HepG2 (cell line): Measurements from ENCODE around the gene INTS2. TPM values are rescaled to one million over a fixed set of nuclear protein-coding genes. Genes with fewer than 3 reads are reported as not detected.

Source experiments
- ATAC-seq: fragments of 200-7000 bp; cut with Tn5 transposase; 3 replicates; pipeline ENCODE4 v1.9.1; 2020; ENCODE audit warnings: mild to moderate bottlenecking, moderate library complexity
- BruUV-seq: library from RNA; stranded (reverse); fragments of 400-500 nt; replicated peaks from 2 replicates; lab custom pipeline; 2021; lab: Mats Ljungman, UMichigan
- CTCF ChIA-PET: fragments of 300-600 bp; formaldehyde crosslinking; extraction: SDS; loops from one replicate; lab custom pipeline; 2021; ENCODE audit warnings: low total read pairs, inconsistent platforms, low intra/inter-chr PET ratio; lab: Yijun Ruan, JAX
- POLR2A ChIA-PET: fragments of 350-600 bp; sonication (Branson Sonifier 250); formaldehyde crosslinking; loops from one replicate; lab custom pipeline; 2020; ENCODE audit warnings: antibody characterized with exemption, inconsistent platforms; lab: Yijun Ruan, JAX
- DNase-seq: peaks from one replicate; pipeline ENCODE4 v3.0.0-alpha.2; 2015; ENCODE audit warnings: low spot score
- FAIRE-seq: peaks from 3 replicates; lab custom pipeline; 2011; peaks lifted over from hg19 to GRCh38; lab: Jason Lieb, UNC
- H2AFZ ChIP-seq: one replicate; pipeline ENCODE4 v1.6.1; 2011; ENCODE audit warnings: low read length, inconsistent platforms
- H3K27ac ChIP-seq: fragments of 300-600 bp; 3 replicates; pipeline ENCODE4 v1.8.0; 2011; ENCODE audit warnings: mixed run types, mild to moderate bottlenecking, mixed read lengths, low read length, inconsistent platforms; ENCODE audit not compliant: insufficient read depth; ENCODE audit errors: extremely low read length
- H3K27me3 ChIP-seq, 2 experiments: fragments of 200-600 bp in 1 of 2; 2 replicates in 1 of 2; 3 replicates in 1 of 2; pipeline versions ENCODE4 v1.6.0 to v1.8.0; 2011; ENCODE audit warnings: low read length in 2 of 2, mild to moderate bottlenecking in 2 of 2, moderate library complexity in 2 of 2, inconsistent platforms in 1 of 2; ENCODE audit not compliant: insufficient read depth in 2 of 2, control insufficient read depth in 1 of 2
- H3K36me3 ChIP-seq, 2 experiments: fragments of 200-600 bp in 1 of 2; replicated peaks in 1 of 2; 2 replicates in 1 of 2; 3 replicates in 1 of 2; pipeline versions ENCODE4 v1.5.1 to v1.8.0; 2011; ENCODE audit warnings: low read length in 2 of 2, inconsistent platforms in 1 of 2; ENCODE audit not compliant: insufficient read depth in 2 of 2, control insufficient read depth in 1 of 2
- H3K4me1 ChIP-seq: 2 replicates; pipeline ENCODE4 v1.5.1; 2012; ENCODE audit warnings: low read length, inconsistent platforms; ENCODE audit not compliant: insufficient read depth
- H3K4me2 ChIP-seq: 2 replicates; pipeline ENCODE4 v1.6.0; 2011; ENCODE audit warnings: low read depth, low read length, inconsistent platforms
- H3K4me3 ChIP-seq, 3 experiments: fragments of 200-600 bp in 1 of 3; sonication (generic), shearing (Covaris generic) in 1 of 3; replicated peaks in 1 of 3; 2 replicates each; pipeline ENCODE4 v1.5.1; 2011 to 2016; ENCODE audit warnings: low read length in 3 of 3, inconsistent platforms in 2 of 3, low read depth in 2 of 3, mild to moderate bottlenecking in 2 of 3, control low read depth in 1 of 3, mixed read lengths in 1 of 3; ENCODE audit not compliant: insufficient read depth in 1 of 3
- H3K79me2 ChIP-seq: one replicate; pipeline ENCODE4 v1.6.1; 2011; ENCODE audit warnings: low read length, inconsistent platforms; ENCODE audit not compliant: insufficient read depth
- H3K9ac ChIP-seq: 2 replicates; pipeline ENCODE4 v1.6.0; 2011; ENCODE audit warnings: mild to moderate bottlenecking, low read depth, low read length, inconsistent platforms; ENCODE audit not compliant: insufficient read depth
- H3K9me3 ChIP-seq: 2 replicates; pipeline ENCODE4 v1.5.1; 2012; ENCODE audit warnings: mild to moderate bottlenecking, low read length
- H4K20me1 ChIP-seq: 2 replicates; pipeline ENCODE4 v1.6.0; 2011; ENCODE audit warnings: inconsistent platforms, mild to moderate bottlenecking, low read length, moderate library complexity; ENCODE audit not compliant: insufficient read depth
- CAMTA2 ChIP-seq: sonication (generic); formaldehyde crosslinking; IDR thresholded peaks from 2 replicates; pipeline ENCODE4 v1.4.0; 2020; ENCODE audit warnings: mild to moderate bottlenecking, missing genetic modification reagents, borderline replicate concordance
- CREB1 ChIP-seq, 2 experiments: fragments of 450-650 bp in 1 of 2; IDR thresholded peaks; 2 replicates each; pipeline ENCODE4 v1.6.1; 2016 to 2017; ENCODE audit warnings: control low read depth in 1 of 2, mild to moderate bottlenecking in 1 of 2, missing compliant biosample characterization in 1 of 2, missing genetic modification characterization in 1 of 2
- HDAC6 ChIP-seq: fragments of 200-600 bp; sonication (generic); IDR thresholded peaks from 2 replicates; pipeline ENCODE4 v1.7.0; 2017; ENCODE audit warnings: mild to moderate bottlenecking, antibody characterized with exemption, low read length, low read depth
- JUNB ChIP-seq: sonication (generic); formaldehyde crosslinking; IDR thresholded peaks from 2 replicates; pipeline ENCODE4 v1.8.0; 2022; ENCODE audit warnings: missing genetic modification reagents, mild to moderate bottlenecking, borderline replicate concordance
- NPAS2 ChIP-seq: sonication (generic); formaldehyde crosslinking; IDR thresholded peaks from 2 replicates; pipeline ENCODE4 v1.8.0; 2022; ENCODE audit warnings: mild to moderate bottlenecking, missing genetic modification reagents, borderline replicate concordance
- SSRP1 ChIP-seq: IDR thresholded peaks from 2 replicates; pipeline ENCODE4 v1.6.1; 2016; ENCODE audit warnings: control low read depth
- TCF7 ChIP-seq: sonication (generic); IDR thresholded peaks from 2 replicates; pipeline ENCODE4 v1.6.1; 2016; ENCODE audit warnings: antibody characterized with exemption, low read depth
- THAP7 ChIP-seq: sonication (generic); formaldehyde crosslinking; IDR thresholded peaks from 2 replicates; pipeline ENCODE4 v1.8.1; 2023; ENCODE audit warnings: mild to moderate bottlenecking, missing genetic modification reagents
- ZBTB26 ChIP-seq: IDR thresholded peaks from 2 replicates; pipeline ENCODE4 v1.6.1; 2016; ENCODE audit warnings: missing compliant biosample characterization, missing genetic modification reagents, borderline replicate concordance
- ZBTB46 ChIP-seq: sonication (generic); formaldehyde crosslinking; IDR thresholded peaks from 2 replicates; pipeline ENCODE4 v1.4.0; 2020; ENCODE audit warnings: mild to moderate bottlenecking, missing genetic modification reagents, borderline replicate concordance
- ZNF615 ChIP-seq: sonication (generic); formaldehyde crosslinking; IDR thresholded peaks from 2 replicates; pipeline ENCODE4 v1.5.0; 2020; ENCODE audit warnings: mild to moderate bottlenecking, missing genetic modification reagents, borderline replicate concordance
- ZNF790 ChIP-seq: sonication (generic); formaldehyde crosslinking; IDR thresholded peaks from 2 replicates; pipeline ENCODE4 v1.8.0; 2022; ENCODE audit warnings: missing genetic modification reagents, mild to moderate bottlenecking, borderline replicate concordance
- WGBS: methylation state at CpG from one replicate; pipeline ENCODE4 v1.1.6; 2017; ENCODE audit warnings: low lambda C conversion rate; 5-methylcytosine and 5-hydroxymethylcytosine counted together
- in situ Hi-C: cut with HindIII; loops from 2 replicates; pipeline ENCODE4 v1.10.0; 2017; ENCODE audit warnings: low pct_unique_long_range_greater_than_20kb; ENCODE audit not compliant: extremely low pct_ligation_motif_present
- intact Hi-C: fragments of 100-400 bp; cut with micrococcal nuclease; formaldehyde crosslinking; loops from one replicate; pipeline ENCODE4 v1.10.0; 2022; ENCODE audit not compliant: unreplicated experiment
- polyA plus RNA-seq, 8 experiments: library from polyadenylated mRNA; depleted of rRNA in 3 of 8; stranded (reverse) in 7 of 8; unstranded in 1 of 8; fragments of >200 nt; fragmentation: Illumina TruSeq in 4 of 8; extraction: Trizol in 4 of 8; gene quantifications; 2 replicates each; pipeline versions ENCODE4 v1.2.1 to v1.2.3, GENCODE V29; 2011 to 2016; ENCODE audit warnings: low read depth in 4 of 8, missing spikeins in 1 of 8, mixed read lengths in 1 of 8; ENCODE audit not compliant: insufficient read depth in 1 of 8
- total RNA-seq, 5 experiments: library from RNA; depleted of rRNA; stranded (reverse); fragments of >200 nt; fragmentation: Illumina TruSeq; extraction: Trizol; gene quantifications; 2 replicates each; pipeline ENCODE4 v1.2.3, GENCODE V29; 2016; ENCODE audit warnings: low read depth in 1 of 5
- TF ChIP-seq, protein P1 (sequence below): sonication (generic); formaldehyde crosslinking; IDR thresholded peaks from 2 replicates; pipeline ENCODE4 v1.4.0; 2020; ENCODE audit warnings: mild to moderate bottlenecking, missing genetic modification reagents
- TF ChIP-seq, protein P2 (sequence below): sonication (generic); formaldehyde crosslinking; conservative IDR thresholded peaks from 2 replicates; pipeline ENCODE4 v1.8.0; 2022; ENCODE audit warnings: mild to moderate bottlenecking, moderate library complexity, missing genetic modification reagents

Gene INTS2
- total and polyA plus RNA-seq, 2 of the 13 experiments (the other 11 are each of a cell fraction or from before 2014, with no cell fraction given) = 20.5 to 30.2 TPM

DNA sequence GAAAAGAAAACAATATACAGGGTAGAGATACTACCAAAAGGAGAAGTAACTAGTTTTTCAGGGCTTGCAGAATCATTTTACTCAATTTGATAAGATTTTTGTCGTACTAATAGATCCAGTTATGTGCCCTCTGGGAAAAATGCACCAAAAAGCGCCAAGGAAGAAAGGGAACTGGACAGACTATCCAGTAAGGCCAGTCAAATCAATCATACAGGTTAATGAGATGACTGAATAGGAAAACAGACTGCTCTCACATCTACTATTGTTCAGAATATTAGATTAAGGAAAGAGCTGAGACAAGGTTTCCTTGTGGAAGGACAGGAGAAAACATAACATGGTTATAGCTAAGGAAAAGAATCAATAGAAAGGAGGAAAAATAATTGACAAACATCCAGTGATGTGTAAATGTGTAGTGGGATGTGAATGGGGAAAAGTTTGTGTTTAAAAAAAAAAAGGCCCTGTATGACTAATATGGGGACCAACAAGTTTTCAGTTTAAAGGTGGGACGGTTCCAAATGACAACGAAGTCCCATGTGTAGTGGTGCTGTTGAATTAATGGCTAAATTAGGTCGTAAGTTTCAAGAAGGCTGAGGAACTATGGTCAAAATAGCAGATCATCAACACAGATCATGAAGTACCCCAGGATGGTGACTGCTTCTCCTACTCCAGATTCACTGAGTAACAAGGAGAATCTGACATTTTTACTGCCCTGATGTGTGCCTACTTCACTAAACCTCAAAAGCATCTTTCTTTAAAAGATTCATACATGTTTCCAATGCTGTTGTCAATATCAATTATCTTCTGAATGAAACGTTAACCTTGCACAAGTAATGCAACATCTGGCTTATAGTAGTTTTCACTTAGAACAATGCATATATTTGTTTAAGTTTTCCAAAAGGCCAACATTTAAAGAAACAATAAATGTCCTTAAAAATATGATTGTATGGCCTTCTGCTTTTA, 105.2 kb downstream of the INTS2 start (continued):
- TF ChIP-seq ZBTB46 (CRISPR knock-in tag) (no peak), ZNF790 (no peak)
- TF ChIP-seq, protein P1, sequence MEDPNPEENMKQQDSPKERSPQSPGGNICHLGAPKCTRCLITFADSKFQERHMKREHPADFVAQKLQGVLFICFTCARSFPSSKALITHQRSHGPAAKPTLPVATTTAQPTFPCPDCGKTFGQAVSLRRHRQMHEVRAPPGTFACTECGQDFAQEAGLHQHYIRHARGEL (CRISPR knock-in tag) = no peak

GRCh38 chr17:61821655-61822054, 106.1 kb downstream of the INTS2 start:
- Histone ChIP-seq H3K79me2 (no peaks in the 10 kb centered on the region), H4K20me1 (no peaks in the 10 kb centered on the region), H3K4me1 (no peaks in the 10 kb centered on the region), H3K4me3 (no peak overlapping the region), H3K9me3 (no peaks in the 10 kb centered on the region), H3K9ac (no peak overlapping the region), H3K4me2 (no peak overlapping the region), H3K36me3 (peaks cover 4 to 8% of the 10 kb centered on the region in 2 experiments; a peak in 4 of 5 replicates), H3K27ac (no peak overlapping the region), H2AFZ (no peak overlapping the region), H3K27me3 (no peaks in the 10 kb centered on the region)
- intact Hi-C loops (no loop called here), in situ Hi-C loops (no loop called here)
- no TSS peak for BruUV-seq
- WGBS = 98% methylated on average over 4 of the region's 4 CpGs
- FAIRE-seq = no peak
- ChIA-PET POLR2A (no interaction called here), CTCF (no interaction called here)
- no peak for ATAC-seq
- DNase-seq = no peak
- TF ChIP-seq ZNF615 (CRISPR knock-in tag) (no peak), SSRP1 (CRISPR knock-in tag) (no peak), HDAC6 (no peak), NPAS2 (CRISPR knock-in tag) (no peak), CAMTA2 (CRISPR knock-in tag) (no peak), TCF7 (no peak), CREB1 (IDR thresholded peaks at IDR 0.05) (no peak), CREB1 (CRISPR knock-in tag; IDR thresholded peaks at IDR 0.05) (no peak), ZBTB26 (no peak), THAP7 (CRISPR knock-in tag) (no peak), JUNB (CRISPR knock-in tag) (no peak)
- TF ChIP-seq, protein P2, sequence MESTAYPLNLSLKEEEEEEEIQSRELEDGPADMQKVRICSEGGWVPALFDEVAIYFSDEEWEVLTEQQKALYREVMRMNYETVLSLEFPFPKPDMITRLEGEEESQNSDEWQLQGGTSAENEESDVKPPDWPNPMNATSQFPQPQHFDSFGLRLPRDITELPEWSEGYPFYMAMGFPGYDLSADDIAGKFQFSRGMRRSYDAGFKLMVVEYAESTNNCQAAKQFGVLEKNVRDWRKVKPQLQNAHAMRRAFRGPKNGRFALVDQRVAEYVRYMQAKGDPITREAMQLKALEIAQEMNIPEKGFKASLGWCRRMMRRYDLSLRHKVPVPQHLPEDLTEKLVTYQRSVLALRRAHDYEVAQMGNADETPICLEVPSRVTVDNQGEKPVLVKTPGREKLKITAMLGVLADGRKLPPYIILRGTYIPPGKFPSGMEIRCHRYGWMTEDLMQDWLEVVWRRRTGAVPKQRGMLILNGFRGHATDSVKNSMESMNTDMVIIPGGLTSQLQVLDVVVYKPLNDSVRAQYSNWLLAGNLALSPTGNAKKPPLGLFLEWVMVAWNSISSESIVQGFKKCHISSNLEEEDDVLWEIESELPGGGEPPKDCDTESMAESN (CRISPR knock-in tag) = no peak
